WTC11 (cell line): ENCODE measurements around the gene HTR3A.

Experiments used
- CREB1 ChIP-seq: sonication (generic); formaldehyde crosslinking; IDR thresholded peaks from 2 replicates; pipeline ENCODE4 v1.8.0; 2023; ENCODE audit warnings: mild to moderate bottlenecking, missing genetic modification reagents
- CREM ChIP-seq: sonication (generic); formaldehyde crosslinking; IDR thresholded peaks from 2 replicates; pipeline ENCODE4 v1.8.1; 2022; ENCODE audit warnings: mild to moderate bottlenecking, missing genetic modification reagents, moderate library complexity
- KAT7 ChIP-seq: sonication (generic); formaldehyde crosslinking; IDR thresholded peaks from 2 replicates; pipeline ENCODE4 v1.8.1; 2023; ENCODE audit warnings: missing genetic modification reagents, mild to moderate bottlenecking, borderline replicate concordance
- TF ChIP-seq, protein P1 (sequence below): fragments of 200-600 bp; IDR thresholded peaks from 2 replicates; pipeline ENCODE4 v1.8.0; 2022; ENCODE audit warnings: antibody characterized with exemption
- TF ChIP-seq, protein P2 (sequence below): sonication (generic); formaldehyde crosslinking; IDR thresholded peaks from 2 replicates; pipeline ENCODE4 v1.8.0; 2022; ENCODE audit warnings: mild to moderate bottlenecking, missing genetic modification reagents

DNA sequence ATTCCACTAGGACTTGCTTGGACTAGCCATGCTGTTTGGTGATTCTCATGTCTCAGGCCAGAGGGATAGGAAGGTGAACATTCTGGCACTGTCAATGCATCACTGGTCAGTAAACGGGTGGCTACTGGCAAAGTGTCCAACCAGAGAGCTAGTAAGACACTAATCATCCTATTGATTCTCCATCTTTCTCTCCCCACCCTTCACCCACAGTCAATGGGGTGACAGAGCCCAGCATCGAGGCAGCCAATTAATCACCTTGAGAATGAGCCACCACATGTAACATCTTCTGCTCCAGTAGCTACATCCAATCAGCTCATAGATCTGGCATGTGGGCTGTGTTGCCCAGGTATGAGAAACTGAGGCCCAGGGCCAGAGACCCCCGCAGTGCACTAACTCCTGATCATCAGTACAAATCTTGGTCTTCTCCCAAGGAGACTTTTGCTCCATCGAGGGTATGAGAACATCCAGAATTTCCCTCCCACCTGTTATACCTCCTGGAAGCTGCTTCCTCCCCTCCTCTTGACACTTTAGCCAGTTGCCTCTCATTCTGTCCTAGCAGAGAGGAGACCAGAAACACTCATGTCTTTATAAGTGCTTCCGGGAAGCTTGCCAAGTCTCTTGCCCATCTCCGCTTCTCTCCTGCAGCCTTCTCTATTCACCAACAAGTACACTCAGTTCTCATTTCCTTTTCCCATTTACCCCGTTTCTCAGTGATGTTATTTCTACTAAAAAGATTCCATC is 17.0 kb downstream of the HTR3A start:
- TF ChIP-seq, protein P1, sequence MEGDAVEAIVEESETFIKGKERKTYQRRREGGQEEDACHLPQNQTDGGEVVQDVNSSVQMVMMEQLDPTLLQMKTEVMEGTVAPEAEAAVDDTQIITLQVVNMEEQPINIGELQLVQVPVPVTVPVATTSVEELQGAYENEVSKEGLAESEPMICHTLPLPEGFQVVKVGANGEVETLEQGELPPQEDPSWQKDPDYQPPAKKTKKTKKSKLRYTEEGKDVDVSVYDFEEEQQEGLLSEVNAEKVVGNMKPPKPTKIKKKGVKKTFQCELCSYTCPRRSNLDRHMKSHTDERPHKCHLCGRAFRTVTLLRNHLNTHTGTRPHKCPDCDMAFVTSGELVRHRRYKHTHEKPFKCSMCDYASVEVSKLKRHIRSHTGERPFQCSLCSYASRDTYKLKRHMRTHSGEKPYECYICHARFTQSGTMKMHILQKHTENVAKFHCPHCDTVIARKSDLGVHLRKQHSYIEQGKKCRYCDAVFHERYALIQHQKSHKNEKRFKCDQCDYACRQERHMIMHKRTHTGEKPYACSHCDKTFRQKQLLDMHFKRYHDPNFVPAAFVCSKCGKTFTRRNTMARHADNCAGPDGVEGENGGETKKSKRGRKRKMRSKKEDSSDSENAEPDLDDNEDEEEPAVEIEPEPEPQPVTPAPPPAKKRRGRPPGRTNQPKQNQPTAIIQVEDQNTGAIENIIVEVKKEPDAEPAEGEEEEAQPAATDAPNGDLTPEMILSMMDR = no peak
- no peak for TF ChIP-seq CREM (CRISPR knock-in tag)
- TF ChIP-seq CREB1 = no peak
- TF ChIP-seq KAT7 (CRISPR knock-in tag) = no peak
- TF ChIP-seq, protein P2, sequence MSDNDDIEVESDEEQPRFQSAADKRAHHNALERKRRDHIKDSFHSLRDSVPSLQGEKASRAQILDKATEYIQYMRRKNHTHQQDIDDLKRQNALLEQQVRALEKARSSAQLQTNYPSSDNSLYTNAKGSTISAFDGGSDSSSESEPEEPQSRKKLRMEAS = no peak
